H1 (cell line): ENCODE results near the gene NFIX. TPM values are rescaled to one million over a fixed set of nuclear protein-coding genes. Genes with fewer than 3 reads are reported as not detected.

ENCODE experiments used
- CHD7 ChIP-seq: fragments of 300-600 bp; sonication (generic); IDR thresholded peaks from 2 replicates; pipeline ENCODE4 v1.7.1; 2012; ENCODE audit warnings: low read length, moderate library complexity, mild to moderate bottlenecking, inconsistent platforms; ENCODE audit not compliant: insufficient replicate concordance
- GTF2F1 ChIP-seq: IDR thresholded peaks from 2 replicates; pipeline ENCODE4 v1.6.1; 2012; ENCODE audit warnings: low read depth, low read length, improper control_type of control experiment, borderline replicate concordance
- POLR2AphosphoS5 ChIP-seq: IDR thresholded peaks from 2 replicates; pipeline ENCODE4 v1.6.1; 2011; ENCODE audit warnings: low read depth, low read length
- SUZ12 ChIP-seq: fragments of 200-600 bp; sonication (generic); IDR thresholded peaks from 2 replicates; pipeline ENCODE4 v1.6.1; 2012; ENCODE audit warnings: mild to moderate bottlenecking, inconsistent platforms, low read length, moderate library complexity, mixed read lengths
- polyA plus RNA-seq, 7 experiments: library from polyadenylated mRNA; depleted of rRNA in 3 of 7; stranded (reverse) in 5 of 7; unstranded in 2 of 7; fragments of >200 nt in 5 of 7; fragments of 200-250 nt in 2 of 7; gene quantifications; 1 replicate in 5 of 7; 2 replicates in 1 of 7; 4 replicates in 1 of 7; pipeline versions ENCODE4 v1.2.1 to v1.2.3, GENCODE V29; 2011 to 2013; ENCODE audit warnings: missing spikeins in 2 of 7, mixed read lengths in 2 of 7
- total RNA-seq: library from RNA; stranded (reverse); fragmentation: NEBNext Ultra II Directional; extraction: Animal tissue kit (Norgen Biotek cat#: 25700); gene quantifications from 2 replicates; pipeline ENCODE4 v1.2.1, GENCODE V29; 2021

Gene NFIX
- total and polyA plus RNA-seq, 2 of the 8 experiments (the other 6 are each of a cell fraction or from before 2014, with no cell fraction given): 0.03 to 0.20 TPM

DNA sequence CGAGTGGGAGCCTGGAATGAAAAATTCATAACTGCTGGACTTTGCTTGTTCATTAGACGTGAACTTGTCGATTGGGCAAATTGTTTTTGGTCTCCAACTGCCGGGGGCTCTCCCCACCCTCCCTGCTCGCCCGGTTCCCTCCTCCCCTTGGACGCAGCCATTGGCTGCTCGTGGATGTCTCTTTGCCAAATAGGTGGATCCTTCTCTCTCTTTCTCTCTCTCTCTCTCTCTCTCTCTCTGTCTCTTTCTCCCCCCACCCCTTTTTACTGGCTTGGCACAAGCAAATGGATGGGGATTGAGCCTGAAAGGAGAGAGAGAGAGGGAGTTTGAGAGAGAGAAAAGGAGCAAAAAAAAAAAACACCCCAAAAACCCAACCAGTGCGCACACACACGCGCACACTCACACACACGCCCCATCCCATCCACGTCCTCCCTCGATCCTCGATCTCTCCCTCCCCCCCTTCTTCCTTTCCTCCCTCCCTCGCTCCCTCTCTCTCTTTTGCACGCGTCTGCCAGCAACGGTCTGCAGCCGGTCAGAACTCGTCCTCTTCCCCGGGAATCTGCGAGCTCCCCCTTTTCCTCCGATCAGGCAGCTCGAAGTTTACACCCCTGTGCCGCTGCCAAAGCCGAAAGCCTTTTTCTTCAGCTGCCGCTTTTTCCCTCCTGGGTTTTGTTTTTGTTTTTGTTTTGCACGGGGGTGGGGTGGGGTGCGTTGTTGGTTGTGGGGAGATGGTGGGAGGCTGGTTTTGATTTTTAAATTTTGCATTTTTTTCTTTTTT lies 27.8 kb downstream of the NFIX start (continued):
- TF ChIP-seq CHD7 (no peak), GTF2F1 (no peak), POLR2AphosphoS5 (no peak), SUZ12 (peak; percentile 37)
